Stimulated activated CD4-positive, alpha-beta T cell treated with anti-CD3 and anti-CD28 coated beads, TNF-alpha, amount 100 ng/mL, for 24 hours (primary cell): Measurements from ENCODE around the gene MED12L.

ENCODE experiments used
- DNase-seq, 3 experiments: peaks; one replicate each; pipeline ENCODE4 v3.0.0-alpha.2; 2020; ENCODE audit warnings: low read depth in 3 of 3

Gene MED12L

GRCh38 chr3:151410891-151411559, 325.6 kb downstream of the MED12L start:
- no peak for DNase-seq

- DNase-seq, result no peak
Observed at GRCh38 chr3:151412989-151413388, 327.5 kb downstream of the MED12L start.

GRCh38 chr3:151415289-151415688, 329.8 kb downstream of the MED12L start:
- DNase-seq, result no peak

GRCh38 chr3:151419806-151420205, 334.3 kb downstream of the MED12L start:
- DNase-seq, result no peak

GRCh38 chr3:151421938-151422337, 336.5 kb downstream of the MED12L start:
- DNase-seq, result no peak

GRCh38 chr3:151423091-151423490, 337.6 kb downstream of the MED12L start:
- no peak for DNase-seq

GRCh38 chr3:151425627-151426340, 340.3 kb downstream of the MED12L start:
- DNase-seq, result no peak

GRCh38 chr3:151426341-151426657, 340.8 kb downstream of the MED12L start:
- no peak for DNase-seq

- DNase-seq, result no peak
Observed at GRCh38 chr3:151428386-151428785, 342.9 kb downstream of the MED12L start.

- DNase-seq, result no peak
Observed at GRCh38 chr3:151430821-151431484, 345.5 kb downstream of the MED12L start.

GRCh38 chr3:151431940-151432339, 346.5 kb downstream of the MED12L start:
- DNase-seq, result no peak

- no peak for DNase-seq
Observed at GRCh38 chr3:151432616-151433372, 347.3 kb downstream of the MED12L start.

GRCh38 chr3:151434151-151434890, 348.9 kb downstream of the MED12L start:
- no peak for DNase-seq

GRCh38 chr3:151436675-151437446, 351.4 kb downstream of the MED12L start:
- DNase-seq, result no peak

- DNase-seq, result no peak
Observed at GRCh38 chr3:151437906-151438305, 352.4 kb downstream of the MED12L start.

- DNase-seq, result no peak
Observed at GRCh38 chr3:151439652-151440125, 354.2 kb downstream of the MED12L start.

GRCh38 chr3:151440940-151441339, 355.5 kb downstream of the MED12L start:
- DNase-seq, result no peak

- no peak for DNase-seq
Observed at GRCh38 chr3:151443583-151443982, 358.1 kb downstream of the MED12L start.

- DNase-seq, result no peak
Observed at GRCh38 chr3:151445273-151446001, 360.0 kb downstream of the MED12L start.

- no peak for DNase-seq
Observed at GRCh38 chr3:151446002-151446340, 360.5 kb downstream of the MED12L start.
